GM12872 (cell line): ENCODE data around the gene NDNF.

Experiments
- TF ChIP-seq, protein P1 (sequence below): IDR thresholded peaks from 3 replicates; pipeline ENCODE4 v1.5.1; 2011; ENCODE audit warnings: low read depth, mild to moderate bottlenecking, low read length, moderate library complexity; ENCODE audit not compliant: insufficient read depth

Gene NDNF

DNA sequence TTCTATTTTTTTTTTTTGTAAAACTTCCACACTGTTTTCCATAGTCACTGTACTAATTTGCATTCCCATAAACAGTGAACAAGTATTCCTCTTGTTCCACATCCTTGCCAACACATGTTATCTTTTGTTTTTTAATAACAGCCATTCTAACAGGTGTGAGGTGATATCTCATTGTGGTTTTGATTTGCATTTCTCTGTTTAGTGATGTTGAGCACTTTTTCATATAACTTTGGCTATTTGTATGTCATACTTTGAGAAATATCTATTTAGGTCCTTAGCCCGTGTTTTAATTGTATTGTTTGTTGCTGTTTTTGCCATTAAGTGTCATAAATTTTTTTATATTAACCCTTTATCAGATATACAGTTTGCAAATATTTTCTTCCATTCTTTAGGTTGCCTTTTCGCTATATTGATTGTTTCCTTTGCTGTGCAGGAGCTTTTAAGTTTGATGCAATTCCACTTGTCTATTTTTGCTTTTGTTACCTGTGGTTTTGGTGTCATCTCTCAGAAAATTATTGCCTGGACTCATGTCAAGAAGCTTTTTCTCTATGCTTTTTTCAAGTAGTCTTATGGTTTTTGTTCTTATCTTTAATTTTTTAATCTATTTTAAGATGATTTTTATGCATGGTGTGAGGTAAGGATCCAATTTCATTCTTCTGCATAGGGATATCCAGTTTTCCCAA lies 27.9 kb upstream of the NDNF start:
- TF ChIP-seq, protein P1, sequence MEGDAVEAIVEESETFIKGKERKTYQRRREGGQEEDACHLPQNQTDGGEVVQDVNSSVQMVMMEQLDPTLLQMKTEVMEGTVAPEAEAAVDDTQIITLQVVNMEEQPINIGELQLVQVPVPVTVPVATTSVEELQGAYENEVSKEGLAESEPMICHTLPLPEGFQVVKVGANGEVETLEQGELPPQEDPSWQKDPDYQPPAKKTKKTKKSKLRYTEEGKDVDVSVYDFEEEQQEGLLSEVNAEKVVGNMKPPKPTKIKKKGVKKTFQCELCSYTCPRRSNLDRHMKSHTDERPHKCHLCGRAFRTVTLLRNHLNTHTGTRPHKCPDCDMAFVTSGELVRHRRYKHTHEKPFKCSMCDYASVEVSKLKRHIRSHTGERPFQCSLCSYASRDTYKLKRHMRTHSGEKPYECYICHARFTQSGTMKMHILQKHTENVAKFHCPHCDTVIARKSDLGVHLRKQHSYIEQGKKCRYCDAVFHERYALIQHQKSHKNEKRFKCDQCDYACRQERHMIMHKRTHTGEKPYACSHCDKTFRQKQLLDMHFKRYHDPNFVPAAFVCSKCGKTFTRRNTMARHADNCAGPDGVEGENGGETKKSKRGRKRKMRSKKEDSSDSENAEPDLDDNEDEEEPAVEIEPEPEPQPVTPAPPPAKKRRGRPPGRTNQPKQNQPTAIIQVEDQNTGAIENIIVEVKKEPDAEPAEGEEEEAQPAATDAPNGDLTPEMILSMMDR, result no peak

DNA sequence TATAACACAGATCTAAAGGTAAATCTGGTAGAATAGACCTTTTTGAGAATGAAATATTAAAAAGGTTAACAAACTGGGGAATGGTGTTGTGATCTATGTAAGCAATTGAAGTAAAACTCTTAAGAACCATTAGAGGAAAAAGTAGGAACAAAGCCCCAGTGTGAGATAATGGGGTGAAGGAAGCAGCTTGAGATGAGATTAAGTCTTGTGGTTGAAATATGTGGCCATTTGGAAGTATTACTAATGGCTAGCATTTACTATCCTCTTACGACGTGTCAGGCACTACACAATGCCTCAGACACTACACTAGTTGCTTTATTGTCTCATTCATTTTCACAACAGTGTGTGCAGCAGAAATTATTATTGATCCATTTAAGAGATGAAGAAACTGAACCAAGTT lies 25.9 kb upstream of the NDNF start:
- TF ChIP-seq, protein P1, result no peak

DNA sequence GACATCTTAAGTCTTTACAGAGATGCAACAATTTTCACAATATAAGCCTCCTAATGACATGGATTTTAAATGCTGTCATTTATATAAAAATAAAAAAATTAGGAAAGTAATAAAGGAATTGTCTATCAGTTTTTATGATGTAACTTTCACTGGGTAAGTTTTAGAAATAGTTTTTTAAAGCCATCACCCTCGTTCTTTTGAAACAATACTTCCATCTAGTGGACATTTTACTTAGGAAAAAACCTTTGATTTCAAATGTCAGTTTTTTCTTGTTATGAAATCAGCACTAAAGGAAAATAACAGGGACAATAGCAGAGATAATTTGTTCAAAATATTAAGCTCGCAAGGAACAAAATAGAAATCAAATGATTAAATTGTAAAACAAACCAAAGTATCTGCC lies 24.3 kb upstream of the NDNF start:
- TF ChIP-seq, protein P1, result 0 out of 3 replicates have a peak, but pooled peaks have one; percentile 24

DNA sequence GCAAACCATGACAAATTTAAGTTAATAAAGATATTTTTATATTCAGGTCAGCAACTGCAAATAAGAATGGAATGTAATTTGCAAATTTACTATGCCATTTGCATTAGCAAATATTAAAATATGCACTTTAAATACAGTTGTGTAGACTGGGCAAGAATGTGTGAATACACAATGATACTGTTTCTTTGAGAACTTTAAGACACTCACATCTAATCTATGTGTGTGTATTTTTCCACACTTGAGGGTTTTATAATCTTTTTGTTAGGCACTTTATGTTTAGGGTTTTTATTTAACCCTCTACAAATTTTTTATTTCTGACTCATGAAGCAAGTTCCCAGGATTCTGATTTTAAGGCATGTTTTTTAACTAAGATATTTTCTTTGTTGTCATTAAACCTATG lies 23.9 kb upstream of the NDNF start:
- TF ChIP-seq, protein P1, result no peak

DNA sequence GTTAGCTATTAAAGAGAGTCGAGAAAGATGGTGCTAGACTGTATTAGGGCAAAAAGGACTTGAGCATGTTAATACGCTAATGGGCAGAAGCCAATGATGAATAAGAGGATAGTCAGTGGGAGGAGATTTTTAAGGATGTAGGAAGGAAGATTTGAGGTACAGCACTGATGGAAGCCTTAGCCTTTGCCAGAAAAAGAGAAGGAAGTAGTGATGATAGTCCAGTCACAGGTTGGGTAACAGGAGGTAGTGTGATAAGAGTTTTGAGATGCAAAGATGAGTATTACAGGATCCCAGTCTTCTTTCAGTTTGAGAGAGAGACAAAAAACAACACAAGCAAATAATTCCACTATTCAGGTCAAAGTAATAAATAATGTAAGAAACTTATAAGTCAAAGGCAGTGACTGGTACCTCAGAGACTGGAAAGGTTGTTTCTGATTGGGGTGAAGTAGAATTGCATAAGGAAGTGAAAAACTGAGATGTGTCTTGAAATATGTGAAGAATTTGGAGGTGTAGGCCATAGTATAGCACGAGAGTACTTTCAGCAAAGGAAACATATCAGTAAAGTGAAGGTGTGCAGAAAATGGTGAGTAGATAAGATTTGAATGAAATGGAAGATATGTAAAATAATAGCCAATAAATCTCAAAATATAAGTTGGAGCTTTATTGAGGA lies 22.1 kb upstream of the NDNF start:
- TF ChIP-seq, protein P1, result no peak

DNA sequence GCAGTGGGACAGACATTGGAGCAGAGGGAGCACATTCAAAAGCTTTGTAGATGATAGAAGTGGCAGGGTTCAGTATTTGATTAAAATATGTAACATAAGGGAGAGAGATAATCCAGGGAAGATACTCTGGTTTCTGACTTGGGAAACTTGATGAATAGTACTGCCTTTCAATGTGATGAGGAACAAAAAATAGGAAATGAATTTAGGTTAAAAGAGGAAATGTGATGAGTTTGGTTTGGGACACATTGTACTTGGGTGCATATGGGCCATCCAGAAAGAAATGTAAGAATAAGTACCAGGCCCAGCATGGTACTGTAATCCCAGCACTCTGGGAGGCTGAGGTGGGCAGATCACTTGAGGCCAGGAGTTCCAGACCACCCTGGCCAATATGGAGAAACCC lies 20.9 kb upstream of the NDNF start:
- TF ChIP-seq, protein P1, result no peak

DNA sequence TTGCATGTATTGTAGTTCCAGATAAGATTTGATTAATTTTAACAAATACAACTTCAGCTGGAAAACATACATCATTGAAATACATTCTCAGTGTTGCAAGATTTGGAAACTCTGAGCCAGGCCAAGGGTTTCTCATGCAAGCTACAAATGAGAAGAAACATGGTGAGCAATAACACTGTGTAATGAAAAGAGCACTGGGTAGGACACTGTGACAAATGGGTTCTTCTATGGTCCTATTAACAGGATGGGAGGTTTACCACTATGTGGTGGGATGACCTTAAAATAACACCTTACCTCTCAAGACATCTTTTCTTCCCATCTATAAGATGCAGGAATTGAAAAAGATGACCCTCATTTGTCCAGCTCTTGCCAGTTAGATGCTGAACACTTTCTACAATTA lies 19.6 kb upstream of the NDNF start:
- TF ChIP-seq, protein P1, result no peak
